NCI-H2196 treated with DMSO at 0.1 percent for 48 hours (cell line): Measurements from ENCODE around the gene IGF1R.
"Not testable (repeated sequence)": the region's sequence is repeated elsewhere in the genome, so short reads cannot be mapped to it uniquely, and the experiment has no call there.

Source experiments
- DNase-seq: peaks from one replicate; lab custom pipeline; 2025; ENCODE audit not compliant: unreplicated experiment; lab: John Stamatoyannopoulos, UW

The IGF1R gene

DNA sequence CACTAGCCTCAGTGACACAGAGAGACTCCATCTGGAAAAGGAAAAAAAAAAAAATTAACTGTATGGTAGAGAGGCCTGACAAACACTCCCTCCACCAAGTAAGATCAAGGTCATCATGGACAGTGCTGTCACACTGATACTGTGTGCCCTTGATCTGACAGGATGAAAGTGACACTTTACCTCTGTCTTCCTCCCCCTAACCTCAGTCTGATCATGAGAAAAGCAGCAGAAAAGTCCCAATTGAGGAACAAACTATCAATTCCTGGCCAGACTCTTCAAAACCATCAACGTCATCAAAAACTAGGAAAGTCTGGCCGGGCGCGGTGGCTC lies 332.5 kb downstream of the IGF1R start:
- DNase-seq, result no peak

DNA sequence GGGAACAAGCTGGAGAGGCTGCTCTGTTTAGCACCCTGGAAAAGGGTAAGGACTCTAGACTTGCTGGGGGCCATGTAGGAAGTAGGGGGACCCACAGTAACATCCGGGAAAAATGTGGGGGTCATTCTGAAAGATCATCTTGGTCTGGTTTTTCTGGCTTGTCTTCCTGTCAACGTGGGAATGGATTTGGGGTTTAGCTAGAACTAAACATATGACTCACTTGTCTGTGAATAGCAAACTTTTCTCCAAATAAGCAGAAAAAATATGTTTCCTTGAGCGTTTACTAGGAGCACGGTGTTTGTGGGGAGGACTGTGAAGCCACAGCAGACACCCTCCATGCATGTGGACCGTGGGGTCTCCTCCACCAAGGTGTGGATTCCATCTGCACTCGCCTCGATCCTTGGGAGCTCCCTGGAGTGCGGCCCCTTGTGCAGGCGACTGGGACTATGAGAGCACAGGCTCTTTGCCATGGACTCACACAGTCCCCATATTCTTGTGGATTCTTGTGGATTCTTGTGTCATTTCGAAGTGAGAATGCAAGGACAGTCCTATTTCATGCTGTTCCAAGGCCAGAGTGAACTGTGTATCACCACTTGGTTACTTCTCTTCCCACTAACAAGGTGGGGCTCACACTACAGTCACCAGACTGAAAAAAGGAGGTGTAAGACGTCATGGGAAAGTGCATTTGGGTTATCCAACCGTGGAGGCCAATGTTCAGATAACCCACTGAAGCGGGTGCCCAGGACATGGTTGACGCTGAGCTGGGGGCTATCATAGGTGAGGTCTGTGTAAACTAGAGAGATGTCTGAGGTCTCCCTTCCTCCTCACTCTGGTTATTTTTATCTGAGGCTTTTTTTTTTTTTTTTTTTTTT lies 333.7 kb downstream of the IGF1R start:
- DNase-seq, result no peak

DNA sequence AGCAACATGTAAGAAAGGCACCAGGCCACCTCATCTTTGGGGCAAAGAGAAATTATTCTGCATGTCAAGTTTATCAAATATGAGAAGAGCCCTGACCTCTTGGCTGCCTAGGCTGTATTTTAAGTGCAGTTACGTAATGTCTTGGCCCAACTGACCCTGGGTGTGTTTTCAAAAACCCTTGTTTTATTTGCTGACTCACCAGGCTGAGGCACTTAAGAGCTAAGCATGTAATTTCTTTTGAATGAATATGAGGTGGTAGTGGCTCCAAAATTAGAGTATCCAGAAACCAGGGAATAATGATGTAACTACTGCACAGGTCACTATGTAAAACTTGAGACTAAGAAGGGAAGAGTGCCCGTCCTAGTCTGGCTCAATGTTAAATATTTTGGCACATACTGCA lies 335.0 kb downstream of the IGF1R start:
- peak; percentile 5 for DNase-seq

DNA sequence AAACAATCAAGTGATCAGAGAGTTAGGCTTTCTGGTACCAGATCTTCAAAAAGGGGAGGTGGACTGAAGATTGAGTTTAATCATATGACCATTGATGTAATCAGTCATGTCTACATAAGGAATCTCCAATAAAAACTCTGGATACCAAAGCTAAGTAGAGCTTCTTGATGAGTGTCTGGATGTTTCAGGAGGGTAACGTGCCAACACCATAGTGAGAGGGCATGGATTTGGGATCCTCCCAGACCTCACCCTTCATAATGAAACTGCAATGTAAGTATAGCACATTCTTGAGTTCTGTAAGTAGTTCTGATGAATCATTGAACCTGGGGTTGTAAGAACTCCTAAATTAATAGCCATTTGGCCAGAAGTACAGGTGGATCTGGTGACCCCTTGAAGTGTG lies 337.9 kb downstream of the IGF1R start:
- DNase-seq, result no peak

DNA sequence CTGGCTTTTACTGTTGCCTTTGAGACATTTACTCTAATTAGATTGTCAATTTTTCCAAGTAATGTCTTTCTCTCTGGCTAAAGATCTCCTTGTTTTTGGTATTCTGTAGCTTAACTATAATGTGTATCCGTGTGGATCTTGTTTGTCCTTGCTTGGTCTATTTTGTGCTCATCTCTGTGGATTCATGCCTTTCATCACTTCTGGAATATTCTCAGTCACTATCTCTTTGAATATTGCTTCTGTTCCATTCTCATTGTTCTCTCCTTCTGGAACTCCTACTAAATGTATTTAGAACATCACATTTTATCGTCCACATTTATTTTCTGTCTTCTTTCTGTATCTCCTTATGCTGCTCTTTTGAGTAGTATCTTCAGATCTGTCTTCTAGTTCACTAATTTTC lies 346.6 kb downstream of the IGF1R start:
- DNase-seq, result no peak

DNA sequence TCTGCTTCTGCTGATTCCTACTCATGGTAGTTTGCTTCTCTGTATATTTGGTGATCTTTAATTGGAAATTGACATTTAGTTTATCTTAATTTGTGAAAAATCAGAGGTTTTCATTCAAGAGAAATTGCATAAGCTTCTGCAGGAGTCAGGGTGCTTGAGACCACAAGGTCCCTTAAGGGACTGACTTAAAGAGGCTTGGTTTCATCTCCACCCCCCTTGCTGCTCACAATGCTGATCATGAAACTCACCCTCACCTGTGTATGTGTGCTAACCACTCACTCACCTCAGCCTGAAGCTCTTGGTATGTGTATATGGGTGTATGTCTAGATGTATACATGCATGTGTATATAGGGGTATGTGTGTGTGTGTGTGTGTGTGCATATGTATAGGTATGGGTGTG lies 347.8 kb downstream of the IGF1R start:
- DNase-seq, result no peak

DNA sequence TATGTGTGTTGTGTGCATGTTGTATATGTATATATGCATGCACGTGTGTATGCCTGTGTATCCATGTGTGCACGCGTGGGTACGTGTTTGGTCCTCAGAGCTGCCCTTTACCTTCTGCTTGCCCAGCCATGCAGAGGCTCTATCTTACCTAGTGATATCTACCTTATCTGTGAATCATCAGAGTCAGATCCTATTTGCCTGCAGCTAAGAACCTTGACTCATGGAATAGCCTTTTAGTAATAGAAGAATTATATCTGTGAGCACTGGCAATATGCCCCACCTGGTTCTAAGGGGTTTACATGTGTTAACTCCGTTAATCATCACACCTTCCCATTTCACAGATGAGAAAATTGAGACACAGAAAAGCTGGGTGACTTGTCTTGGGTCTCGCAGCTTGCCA lies 348.3 kb downstream of the IGF1R start:
- no peak for DNase-seq

DNA sequence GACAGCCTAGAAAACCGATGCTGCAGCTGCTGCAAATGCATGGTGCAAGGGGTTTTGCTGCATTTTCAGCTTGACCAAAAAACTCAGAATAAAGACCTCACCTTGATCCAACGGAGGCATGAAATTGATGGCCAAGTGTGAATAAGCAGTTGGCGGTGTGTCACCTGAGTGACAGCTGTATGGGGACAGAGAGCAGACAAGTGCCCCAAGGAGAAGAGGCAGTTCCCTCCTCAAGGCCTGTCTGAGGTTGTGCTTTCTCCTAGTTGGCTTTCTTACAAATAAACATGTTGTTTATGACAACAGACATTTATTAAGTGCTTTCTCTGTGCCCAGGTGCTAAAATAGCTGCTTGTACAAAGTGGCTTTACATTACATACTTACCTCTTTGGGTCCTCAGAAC lies 349.0 kb downstream of the IGF1R start:
- no peak for DNase-seq

DNA sequence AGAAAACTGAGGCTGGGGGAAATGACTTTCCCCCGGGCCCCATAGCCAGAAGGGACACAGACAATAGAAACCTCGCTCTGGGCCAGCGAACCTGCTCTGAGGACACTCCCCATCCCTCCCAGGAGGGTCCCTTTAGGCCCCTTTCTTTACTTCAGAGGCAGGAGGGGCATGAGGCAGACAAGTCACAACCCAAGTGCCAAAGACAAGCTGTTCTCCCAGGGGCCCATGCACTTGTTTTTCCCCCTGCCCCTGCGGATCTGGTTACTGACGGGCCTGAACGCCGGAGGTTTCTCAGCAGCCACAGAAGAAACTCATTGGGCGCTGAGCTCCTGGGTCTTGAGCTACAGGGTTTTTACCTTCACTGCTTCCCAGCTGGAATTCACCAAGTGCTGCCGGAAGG lies 349.4 kb downstream of the IGF1R start:
- no peak for DNase-seq

DNA sequence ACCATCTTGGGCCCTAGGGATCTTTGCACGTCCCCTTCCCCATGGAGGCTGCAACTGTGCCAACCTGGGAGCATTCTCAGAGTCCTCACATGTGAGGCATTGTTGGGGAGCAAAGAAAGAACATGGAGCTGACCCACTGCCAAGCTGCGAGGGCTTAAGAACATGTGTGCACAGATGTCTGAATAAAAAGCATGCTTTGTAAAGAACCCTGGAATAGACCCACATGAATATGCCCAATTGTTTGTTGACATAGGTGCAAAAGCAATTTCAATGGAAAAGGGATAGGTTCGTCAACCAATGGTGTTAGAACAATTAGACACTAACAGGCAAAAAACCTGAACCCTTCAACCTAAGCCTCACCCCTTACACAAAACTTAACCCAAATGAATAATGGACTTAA lies 349.9 kb downstream of the IGF1R start:
- no peak for DNase-seq

DNA sequence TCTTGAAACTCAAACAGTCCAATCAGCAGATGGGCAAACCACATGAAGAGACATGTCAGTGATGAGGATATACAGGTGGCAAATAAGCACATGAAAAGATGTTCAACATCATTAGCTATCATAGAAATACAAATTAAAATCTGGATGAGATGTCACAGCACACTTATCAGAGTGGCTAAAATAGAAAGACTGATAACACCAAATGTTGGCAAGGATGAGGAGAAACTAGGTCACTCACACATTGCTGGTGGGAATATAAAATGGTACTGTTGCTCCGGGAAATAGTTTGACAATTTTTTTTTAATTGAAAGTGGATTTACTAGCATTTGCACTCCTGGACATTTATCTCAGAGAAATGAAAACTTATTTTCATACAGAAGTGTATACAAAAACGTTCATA lies 350.9 kb downstream of the IGF1R start:
- no peak for DNase-seq

DNA sequence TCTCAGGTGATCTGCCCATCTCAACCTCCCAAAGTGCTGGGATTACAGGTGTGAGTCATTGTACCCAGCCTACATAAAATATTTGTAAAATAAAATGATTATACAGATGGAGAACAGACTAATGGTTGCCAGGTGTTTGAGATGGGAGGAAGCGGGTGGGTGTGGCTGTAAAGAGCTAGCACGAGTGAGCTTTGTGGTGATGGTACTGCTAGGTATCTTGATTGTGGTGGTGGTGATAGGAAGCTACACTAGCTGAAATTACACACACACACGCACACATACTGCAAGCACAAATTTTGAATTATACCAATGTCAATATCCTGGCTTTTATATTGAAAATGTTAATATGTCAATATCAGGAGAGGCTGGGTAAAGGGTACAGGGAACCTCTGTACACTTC lies 353.9 kb downstream of the IGF1R start:
- no peak for DNase-seq

DNA sequence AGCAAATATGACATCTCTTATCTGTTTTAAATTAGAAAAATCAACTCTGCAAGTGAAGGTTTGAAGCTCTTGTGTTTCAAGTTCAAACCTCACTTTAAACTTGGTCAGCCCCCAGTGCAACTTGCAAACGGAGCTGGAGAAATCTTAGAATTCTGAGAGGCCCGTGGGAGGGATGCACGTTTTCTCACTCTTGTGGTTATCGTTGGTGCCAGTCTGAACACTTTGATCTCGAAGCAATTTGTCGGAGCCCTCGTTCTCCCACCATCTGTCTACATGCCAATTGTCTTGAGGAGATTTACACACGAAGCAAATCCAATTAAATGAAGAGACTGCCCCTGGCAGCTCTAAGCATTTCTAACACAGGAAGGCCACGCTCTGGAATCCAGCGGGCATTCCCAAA lies 355.0 kb downstream of the IGF1R start:
- not testable (repeated sequence) for DNase-seq

DNA sequence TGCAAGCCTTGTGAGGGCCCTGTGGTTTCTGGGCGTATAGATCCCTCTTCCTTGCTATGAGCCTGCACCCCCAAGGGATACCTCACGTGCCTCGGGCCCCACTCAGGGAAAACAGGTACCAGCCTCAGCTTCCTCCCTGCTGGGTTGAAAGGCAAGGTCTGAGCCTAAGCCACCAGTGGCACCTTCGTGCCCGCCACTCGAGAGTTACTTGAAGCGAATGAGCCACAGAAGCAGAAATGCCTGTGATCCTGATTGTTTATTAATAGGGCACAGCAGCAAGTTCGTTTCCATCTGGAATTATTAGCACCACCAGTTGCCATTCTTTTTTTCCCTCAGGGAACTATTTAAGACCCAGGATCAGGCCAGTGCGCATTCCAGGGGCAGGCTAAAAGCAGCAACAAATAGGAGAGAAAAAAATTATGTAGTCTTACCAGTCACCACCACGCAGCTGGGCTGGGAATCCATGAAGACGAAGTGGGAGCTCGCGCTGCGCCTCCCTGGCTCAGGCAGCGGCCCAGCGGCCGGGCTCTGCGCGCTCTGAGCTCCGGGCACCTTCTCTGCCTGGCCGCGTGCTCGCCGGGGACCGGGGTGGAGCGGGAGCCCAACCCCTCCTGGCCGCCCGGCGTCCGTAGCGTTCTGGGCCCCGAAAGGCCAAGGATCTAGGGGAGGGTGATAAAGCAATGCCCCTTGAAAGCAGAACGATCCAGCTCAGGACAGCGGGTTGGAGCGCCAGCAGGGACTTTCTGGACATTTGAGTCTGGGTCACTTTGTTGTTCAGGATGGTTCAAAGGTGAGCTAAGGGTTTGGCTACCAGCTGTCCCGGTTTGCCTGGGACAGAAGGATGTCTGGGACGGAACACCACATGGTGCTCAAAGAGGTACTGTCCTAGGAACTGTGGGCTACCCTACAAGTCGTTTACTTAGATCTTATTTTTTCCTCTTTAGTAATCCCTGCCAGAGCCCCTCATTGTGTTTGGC lies 356.9 kb downstream of the IGF1R start:
- not testable (repeated sequence) for DNase-seq

DNA sequence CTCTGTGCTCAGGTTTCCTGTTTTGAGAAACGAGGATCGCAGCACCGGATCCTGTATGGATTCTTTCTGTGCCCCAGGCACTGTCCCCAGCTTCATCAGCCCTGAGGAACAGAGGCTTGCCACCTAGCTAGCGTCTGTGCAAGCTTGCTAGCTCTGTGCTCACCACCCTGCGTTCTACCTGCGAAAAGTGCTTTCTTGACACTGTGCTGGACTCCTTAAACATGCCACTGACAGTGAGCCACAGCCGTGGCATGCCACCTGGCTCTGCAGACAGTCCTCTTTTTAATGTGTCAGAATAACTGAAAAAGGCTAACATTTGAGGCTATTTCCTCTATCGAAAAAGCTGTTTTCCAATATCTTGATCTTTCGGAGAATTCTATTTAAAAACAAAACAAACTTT lies 357.8 kb downstream of the IGF1R start:
- no peak for DNase-seq

DNA sequence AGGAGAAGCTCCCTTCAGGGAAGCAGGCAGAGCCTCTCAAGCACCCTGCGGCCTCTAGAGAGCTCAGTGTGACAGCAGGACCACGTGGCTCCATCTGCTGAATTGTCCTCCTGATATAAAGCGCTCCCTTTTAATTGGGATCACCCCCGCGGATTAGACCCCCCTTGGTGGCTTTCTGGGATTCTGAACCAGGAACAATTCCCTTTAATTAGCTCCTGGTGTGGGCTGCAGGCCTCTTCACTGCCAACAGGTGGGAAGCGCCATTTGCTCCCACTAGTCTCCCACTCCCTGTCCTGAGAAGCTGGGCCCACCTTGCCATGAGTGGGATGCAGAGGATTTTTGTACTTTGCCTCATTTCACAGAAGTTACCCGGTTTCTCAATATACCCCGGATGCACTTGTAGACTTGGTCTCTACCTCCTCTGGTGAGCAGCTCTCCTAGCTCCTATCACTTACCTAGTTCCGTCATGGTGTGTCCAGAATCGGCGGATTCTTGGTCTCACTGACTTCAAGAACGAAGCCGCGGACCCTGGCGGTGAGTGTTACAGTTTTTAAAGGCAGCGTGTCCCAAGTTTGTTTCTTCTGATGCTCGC lies 358.7 kb downstream of the IGF1R start:
- no peak for DNase-seq

DNA sequence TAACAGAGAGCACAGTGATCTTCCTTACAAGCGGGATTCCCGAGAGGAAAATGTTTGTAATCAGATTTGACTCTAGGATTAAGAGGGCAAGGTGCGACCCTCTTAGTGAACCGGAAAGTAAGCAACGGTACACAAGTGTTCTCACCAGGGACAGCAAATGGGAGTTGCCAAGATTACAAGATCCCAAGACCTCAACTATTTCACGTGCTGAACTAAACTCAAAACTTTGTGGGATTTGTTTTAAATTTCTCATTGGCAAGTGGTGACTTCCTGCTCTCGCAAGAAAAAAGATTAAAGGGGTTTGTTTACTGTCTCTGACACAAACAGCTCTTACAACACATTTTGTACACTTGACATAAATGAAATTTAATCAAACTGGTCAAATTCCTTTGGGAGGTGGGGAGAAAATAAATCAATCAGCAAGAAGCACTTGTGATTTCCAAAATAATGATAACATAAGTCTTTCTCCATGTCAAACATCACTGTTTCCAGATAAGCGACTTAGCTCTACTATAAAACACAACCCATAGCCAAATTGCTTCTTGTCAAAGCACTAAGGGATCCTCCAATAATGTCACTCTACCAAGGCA lies 361.5 kb downstream of the IGF1R start:
- no peak for DNase-seq

DNA sequence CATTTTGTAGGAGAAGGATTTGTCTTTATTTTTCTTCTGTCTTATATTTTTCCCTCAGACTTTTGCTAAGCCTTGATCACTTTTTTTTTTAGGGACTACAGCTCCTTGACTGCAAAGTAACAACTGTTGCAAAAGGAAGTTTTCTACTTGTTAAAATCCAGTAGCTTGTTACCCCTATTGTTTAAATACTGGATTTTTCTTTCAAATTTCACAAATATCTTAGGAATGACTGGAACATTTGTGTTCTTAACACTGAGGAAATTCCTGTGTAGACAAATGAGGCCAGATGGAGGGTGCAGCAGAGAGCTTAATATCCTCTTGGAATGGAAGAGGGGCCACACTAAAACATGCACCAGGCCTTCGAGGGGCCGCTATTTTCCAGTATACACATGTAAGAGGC lies 362.4 kb downstream of the IGF1R start:
- no peak for DNase-seq
